GM12872 (cell line): ENCODE results near the gene DDI1.

ENCODE experiments used
- TF ChIP-seq, protein P1 (sequence below): IDR thresholded peaks from 3 replicates; pipeline ENCODE4 v1.5.1; 2011; ENCODE audit warnings: low read depth, mild to moderate bottlenecking, low read length, moderate library complexity; ENCODE audit not compliant: insufficient read depth

DDI1 gene

DNA sequence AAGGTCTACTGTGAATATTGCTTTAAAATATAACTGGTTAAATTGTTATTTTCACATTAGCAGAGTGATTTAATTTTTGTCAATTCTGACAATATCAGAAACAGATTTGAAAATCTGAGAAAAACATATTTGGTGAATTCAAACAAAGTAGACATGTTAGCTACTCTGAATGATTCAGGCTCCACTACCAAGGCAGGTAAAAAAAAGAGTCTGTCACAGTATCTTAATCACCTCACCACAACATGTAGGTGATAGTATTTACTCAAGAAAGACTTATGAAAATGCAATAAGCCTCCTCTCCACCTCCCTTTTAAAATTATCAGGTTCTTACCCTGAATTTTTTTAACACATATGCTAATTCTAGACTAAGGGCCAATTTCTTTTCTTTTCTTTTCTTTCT, 42.6 kb downstream of the DDI1 start:
- TF ChIP-seq, protein P1, sequence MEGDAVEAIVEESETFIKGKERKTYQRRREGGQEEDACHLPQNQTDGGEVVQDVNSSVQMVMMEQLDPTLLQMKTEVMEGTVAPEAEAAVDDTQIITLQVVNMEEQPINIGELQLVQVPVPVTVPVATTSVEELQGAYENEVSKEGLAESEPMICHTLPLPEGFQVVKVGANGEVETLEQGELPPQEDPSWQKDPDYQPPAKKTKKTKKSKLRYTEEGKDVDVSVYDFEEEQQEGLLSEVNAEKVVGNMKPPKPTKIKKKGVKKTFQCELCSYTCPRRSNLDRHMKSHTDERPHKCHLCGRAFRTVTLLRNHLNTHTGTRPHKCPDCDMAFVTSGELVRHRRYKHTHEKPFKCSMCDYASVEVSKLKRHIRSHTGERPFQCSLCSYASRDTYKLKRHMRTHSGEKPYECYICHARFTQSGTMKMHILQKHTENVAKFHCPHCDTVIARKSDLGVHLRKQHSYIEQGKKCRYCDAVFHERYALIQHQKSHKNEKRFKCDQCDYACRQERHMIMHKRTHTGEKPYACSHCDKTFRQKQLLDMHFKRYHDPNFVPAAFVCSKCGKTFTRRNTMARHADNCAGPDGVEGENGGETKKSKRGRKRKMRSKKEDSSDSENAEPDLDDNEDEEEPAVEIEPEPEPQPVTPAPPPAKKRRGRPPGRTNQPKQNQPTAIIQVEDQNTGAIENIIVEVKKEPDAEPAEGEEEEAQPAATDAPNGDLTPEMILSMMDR: no peak

DNA sequence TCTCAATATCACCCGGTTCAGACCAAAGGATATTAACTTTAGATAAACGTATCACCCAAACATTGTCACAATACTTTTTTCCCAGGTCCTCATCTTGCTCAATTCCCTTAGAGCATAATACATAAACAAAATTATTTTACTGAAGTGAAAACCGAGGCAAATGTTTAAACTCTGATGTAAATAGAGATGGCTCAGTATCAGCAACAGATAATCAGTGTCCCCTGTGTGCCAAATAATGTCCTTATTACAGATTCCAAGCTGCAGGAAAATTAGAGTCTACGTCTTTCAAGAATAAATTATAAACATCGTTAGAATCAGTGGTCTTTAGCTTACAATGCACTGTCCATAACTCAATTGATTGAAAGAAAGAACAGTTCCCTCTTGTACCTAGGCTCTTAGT, 50.2 kb downstream of the DDI1 start:
- TF ChIP-seq, protein P1: no peak
